GM23338 (cell line): ENCODE data around the gene FRMD4A. TPM values are rescaled to one million over a fixed set of nuclear protein-coding genes. Genes with fewer than 3 reads are reported as not detected.

Experiments used
- ATAC-seq: fragments of 200-7000 bp; cut with Tn5 transposase; 3 replicates; pipeline ENCODE4 v1.9.1; 2020
- DNase-seq: peaks from one replicate; pipeline ENCODE4 v3.0.0-alpha.2; 2015; ENCODE audit warnings: low spot score
- H2AFZ ChIP-seq: fragments of 200-600 bp; sonication (generic); 2 replicates; pipeline ENCODE4 v1.8.0; 2016; ENCODE audit warnings: antibody characterized with exemption, mild to moderate bottlenecking, moderate library complexity
- H3F3A ChIP-seq: fragments of 200-600 bp; sonication (generic); replicated peaks from 2 replicates; pipeline ENCODE4 v1.8.0; 2017; ENCODE audit warnings: antibody characterized with exemption, mixed run types, low read depth
- H3K27ac ChIP-seq: fragments of 200-600 bp; sonication (generic); 2 replicates; pipeline ENCODE4 v1.6.1; 2016; ENCODE audit warnings: low read depth
- H3K27me3 ChIP-seq: fragments of 200-600 bp; sonication (generic); 2 replicates; pipeline ENCODE4 v1.8.0; 2016; ENCODE audit warnings: mild to moderate bottlenecking, mixed run types, moderate library complexity; ENCODE audit not compliant: insufficient read depth
- H3K36me3 ChIP-seq: fragments of 200-600 bp; sonication (generic); 2 replicates; pipeline ENCODE4 v1.8.0; 2016; ENCODE audit warnings: mild to moderate bottlenecking; ENCODE audit not compliant: insufficient read depth
- H3K4me1 ChIP-seq: fragments of 200-600 bp; sonication (generic); 2 replicates; pipeline ENCODE4 v1.8.0; 2016; ENCODE audit warnings: mild to moderate bottlenecking, moderate library complexity; ENCODE audit not compliant: insufficient read depth
- H3K4me2 ChIP-seq: fragments of 200-600 bp; sonication (generic); 2 replicates; pipeline ENCODE4 v1.7.1; 2017; ENCODE audit warnings: mixed run types
- H3K4me3 ChIP-seq: fragments of 200-600 bp; sonication (generic); 2 replicates; pipeline ENCODE4 v1.6.1; 2016; ENCODE audit warnings: mixed run types
- H3K79me2 ChIP-seq: fragments of 200-600 bp; sonication (generic); replicated peaks from 2 replicates; pipeline ENCODE4 v1.8.0; 2017; ENCODE audit warnings: mild to moderate bottlenecking; ENCODE audit not compliant: insufficient read depth
- H3K9me2 ChIP-seq: fragments of 200-600 bp; sonication (generic); 2 replicates; pipeline ENCODE4 v1.8.0; 2017; ENCODE audit not compliant: insufficient read depth
- H4K20me1 ChIP-seq: fragments of 200-600 bp; sonication (generic); replicated peaks from 2 replicates; pipeline ENCODE4 v1.8.0; 2017; ENCODE audit warnings: mild to moderate bottlenecking; ENCODE audit not compliant: insufficient read depth
- H3K27ac Mint-ChIP-seq: 2 replicates; pipeline ENCODE4 v1.8.0; 2020; ENCODE audit warnings: inconsistent platforms, mild to moderate bottlenecking, moderate library complexity, mixed read lengths
- H3K27me3 Mint-ChIP-seq: 3 replicates; pipeline ENCODE4 v1.8.0; 2022; ENCODE audit warnings: low read depth, mild to moderate bottlenecking, moderate library complexity, mixed read lengths, inconsistent platforms; ENCODE audit not compliant: insufficient read depth, poor library complexity
- H3K36me3 Mint-ChIP-seq: 3 replicates; pipeline ENCODE4 v1.8.0; 2021; ENCODE audit warnings: low read depth, mild to moderate bottlenecking, inconsistent platforms, moderate library complexity, mixed read lengths
- H3K4me1 Mint-ChIP-seq: 3 replicates; pipeline ENCODE4 v1.8.0; 2020; ENCODE audit warnings: mild to moderate bottlenecking, inconsistent platforms, mixed read lengths
- H3K4me3 Mint-ChIP-seq: 3 replicates; pipeline ENCODE4 v1.8.0; 2021; ENCODE audit warnings: moderate library complexity, mild to moderate bottlenecking, inconsistent platforms, mixed read lengths
- H3K9me3 Mint-ChIP-seq: 3 replicates; pipeline ENCODE4 v1.8.0; 2020; ENCODE audit warnings: moderate library complexity, mild to moderate bottlenecking, inconsistent platforms, mixed read lengths
- CREB1 ChIP-seq: fragments of 250-450 bp; sonication (Bioruptor Pico); IDR thresholded peaks from 2 replicates; pipeline ENCODE4 v1.5.0; 2020; ENCODE audit warnings: low read depth, mild to moderate bottlenecking, moderate library complexity
- EZH2 ChIP-seq: fragments of 200-600 bp; sonication (generic); IDR thresholded peaks from one replicate; pipeline ENCODE4 v1.8.0; 2017; ENCODE audit warnings: antibody characterized with exemption, mild to moderate bottlenecking, low read depth; ENCODE audit not compliant: unreplicated experiment
- NANOG ChIP-seq: IDR thresholded peaks from 2 replicates; pipeline ENCODE4 v1.6.1; 2016; ENCODE audit warnings: antibody characterized with exemption, borderline replicate concordance
- STAT1 ChIP-seq: IDR thresholded peaks from one replicate; pipeline ENCODE4 v1.6.1; 2016; ENCODE audit warnings: antibody characterized with exemption; ENCODE audit not compliant: unreplicated experiment
- ZNF114 ChIP-seq: fragments of 250-450 bp; sonication (Bioruptor Pico); IDR thresholded peaks from 2 replicates; pipeline ENCODE4 v1.5.0; 2020; ENCODE audit warnings: mild to moderate bottlenecking, moderate library complexity
- polyA plus RNA-seq: library from polyadenylated mRNA; unstranded; fragments of >200 nt; fragmentation: Nextera tagmentation; extraction: Ambion mirVana; gene quantifications from 2 replicates; pipeline ENCODE4 v1.2.1, GENCODE V29; 2016
- total RNA-seq: library from RNA; depleted of rRNA; stranded (reverse); fragments of >200 nt; shearing (Covaris generic); gene quantifications from 2 replicates; pipeline ENCODE4 v1.2.3, GENCODE V29; 2014
- TF ChIP-seq, protein P1 (sequence below): fragments of 250-450 bp; sonication (Bioruptor Pico); IDR thresholded peaks from 2 replicates; pipeline ENCODE4 v1.5.0; 2020; ENCODE audit warnings: mild to moderate bottlenecking, moderate library complexity

Gene FRMD4A
- total and polyA plus RNA-seq, 2 experiments from 2014 or later: 14.0 to 20.1 TPM

GRCh38 chr10:13945390-13946208 lies 385.1 kb downstream of the FRMD4A start:
- Histone ChIP-seq H3K9me2 (no peaks in the 10 kb centered on the region), H3K4me1 (peaks cover 18% of the 10 kb centered on the region), H3K36me3 (no peaks in the 10 kb centered on the region), H3K27me3 (no peaks in the 10 kb centered on the region), H3F3A (no peaks in the 10 kb centered on the region), H4K20me1 (no peaks in the 10 kb centered on the region), H3K4me3 (no peak overlapping the region), H3K79me2 (no peaks in the 10 kb centered on the region), H3K27ac (no peak overlapping the region), H3K4me2 (no peak overlapping the region), H2AFZ (no peak overlapping the region)
- Mint-ChIP-seq H3K4me3 (no peak overlapping the region), H3K27me3 (peaks cover 5% of the 10 kb centered on the region), H3K9me3 (no peaks in the 10 kb centered on the region), H3K27ac (no peak overlapping the region), H3K4me1 (peaks cover 31% of the 10 kb centered on the region), H3K36me3 (no peaks in the 10 kb centered on the region)
- ATAC-seq (peak; percentile 69), DNase-seq (peak; percentile 48)
- TF ChIP-seq, protein P1, sequence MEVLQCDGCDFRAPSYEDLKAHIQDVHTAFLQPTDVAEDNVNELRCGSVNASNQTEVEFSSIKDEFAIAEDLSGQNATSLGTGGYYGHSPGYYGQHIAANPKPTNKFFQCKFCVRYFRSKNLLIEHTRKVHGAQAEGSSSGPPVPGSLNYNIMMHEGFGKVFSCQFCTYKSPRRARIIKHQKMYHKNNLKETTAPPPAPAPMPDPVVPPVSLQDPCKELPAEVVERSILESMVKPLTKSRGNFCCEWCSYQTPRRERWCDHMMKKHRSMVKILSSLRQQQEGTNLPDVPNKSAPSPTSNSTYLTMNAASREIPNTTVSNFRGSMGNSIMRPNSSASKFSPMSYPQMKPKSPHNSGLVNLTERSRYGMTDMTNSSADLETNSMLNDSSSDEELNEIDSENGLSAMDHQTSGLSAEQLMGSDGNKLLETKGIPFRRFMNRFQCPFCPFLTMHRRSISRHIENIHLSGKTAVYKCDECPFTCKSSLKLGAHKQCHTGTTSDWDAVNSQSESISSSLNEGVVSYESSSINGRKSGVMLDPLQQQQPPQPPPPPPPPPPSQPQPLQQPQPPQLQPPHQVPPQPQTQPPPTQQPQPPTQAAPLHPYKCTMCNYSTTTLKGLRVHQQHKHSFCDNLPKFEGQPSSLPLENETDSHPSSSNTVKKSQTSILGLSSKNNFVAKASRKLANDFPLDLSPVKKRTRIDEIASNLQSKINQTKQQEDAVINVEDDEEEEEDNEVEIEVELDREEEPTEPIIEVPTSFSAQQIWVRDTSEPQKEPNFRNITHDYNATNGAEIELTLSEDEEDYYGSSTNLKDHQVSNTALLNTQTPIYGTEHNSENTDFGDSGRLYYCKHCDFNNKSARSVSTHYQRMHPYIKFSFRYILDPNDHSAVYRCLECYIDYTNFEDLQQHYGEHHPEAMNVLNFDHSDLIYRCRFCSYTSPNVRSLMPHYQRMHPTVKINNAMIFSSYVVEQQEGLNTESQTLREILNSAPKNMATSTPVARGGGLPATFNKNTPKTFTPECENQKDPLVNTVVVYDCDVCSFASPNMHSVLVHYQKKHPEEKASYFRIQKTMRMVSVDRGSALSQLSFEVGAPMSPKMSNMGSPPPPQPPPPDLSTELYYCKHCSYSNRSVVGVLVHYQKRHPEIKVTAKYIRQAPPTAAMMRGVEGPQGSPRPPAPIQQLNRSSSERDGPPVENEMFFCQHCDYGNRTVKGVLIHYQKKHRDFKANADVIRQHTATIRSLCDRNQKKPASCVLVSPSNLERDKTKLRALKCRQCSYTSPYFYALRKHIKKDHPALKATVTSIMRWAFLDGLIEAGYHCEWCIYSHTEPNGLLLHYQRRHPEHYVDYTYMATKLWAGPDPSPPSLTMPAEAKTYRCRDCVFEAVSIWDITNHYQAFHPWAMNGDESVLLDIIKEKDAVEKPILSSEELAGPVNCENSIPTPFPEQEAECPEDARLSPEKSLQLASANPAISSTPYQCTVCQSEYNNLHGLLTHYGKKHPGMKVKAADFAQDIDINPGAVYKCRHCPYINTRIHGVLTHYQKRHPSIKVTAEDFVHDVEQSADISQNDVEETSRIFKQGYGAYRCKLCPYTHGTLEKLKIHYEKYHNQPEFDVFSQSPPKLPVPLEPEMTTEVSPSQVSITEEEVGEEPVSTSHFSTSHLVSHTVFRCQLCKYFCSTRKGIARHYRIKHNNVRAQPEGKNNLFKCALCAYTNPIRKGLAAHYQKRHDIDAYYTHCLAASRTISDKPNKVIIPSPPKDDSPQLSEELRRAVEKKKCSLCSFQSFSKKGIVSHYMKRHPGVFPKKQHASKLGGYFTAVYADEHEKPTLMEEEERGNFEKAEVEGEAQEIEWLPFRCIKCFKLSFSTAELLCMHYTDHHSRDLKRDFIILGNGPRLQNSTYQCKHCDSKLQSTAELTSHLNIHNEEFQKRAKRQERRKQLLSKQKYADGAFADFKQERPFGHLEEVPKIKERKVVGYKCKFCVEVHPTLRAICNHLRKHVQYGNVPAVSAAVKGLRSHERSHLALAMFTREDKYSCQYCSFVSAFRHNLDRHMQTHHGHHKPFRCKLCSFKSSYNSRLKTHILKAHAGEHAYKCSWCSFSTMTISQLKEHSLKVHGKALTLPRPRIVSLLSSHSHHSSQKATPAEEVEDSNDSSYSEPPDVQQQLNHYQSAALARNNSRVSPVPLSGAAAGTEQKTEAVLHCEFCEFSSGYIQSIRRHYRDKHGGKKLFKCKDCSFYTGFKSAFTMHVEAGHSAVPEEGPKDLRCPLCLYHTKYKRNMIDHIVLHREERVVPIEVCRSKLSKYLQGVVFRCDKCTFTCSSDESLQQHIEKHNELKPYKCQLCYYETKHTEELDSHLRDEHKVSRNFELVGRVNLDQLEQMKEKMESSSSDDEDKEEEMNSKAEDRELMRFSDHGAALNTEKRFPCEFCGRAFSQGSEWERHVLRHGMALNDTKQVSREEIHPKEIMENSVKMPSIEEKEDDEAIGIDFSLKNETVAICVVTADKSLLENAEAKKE (CRISPR knock-in tag): no peak
- no peak for TF ChIP-seq EZH2

GRCh38 chr10:13944823-13945222 lies 385.9 kb downstream of the FRMD4A start:
- no peaks in the 10 kb centered on the region for H3K36me3 Mint-ChIP-seq
- H3K27me3 Mint-ChIP-seq: peaks cover 5% of the 10 kb centered on the region
- ATAC-seq (no peak), DNase-seq (no peak)
- H3K4me1 Mint-ChIP-seq: peaks cover 31% of the 10 kb centered on the region
- Histone ChIP-seq H3K4me2 (no peak overlapping the region), H2AFZ (no peak overlapping the region), H4K20me1 (no peaks in the 10 kb centered on the region), H3F3A (no peaks in the 10 kb centered on the region), H3K36me3 (no peaks in the 10 kb centered on the region), H3K9me2 (no peaks in the 10 kb centered on the region), H3K4me1 (peaks cover 18% of the 10 kb centered on the region), H3K4me3 (no peak overlapping the region), H3K27ac (no peak overlapping the region), H3K27me3 (no peaks in the 10 kb centered on the region), H3K79me2 (no peaks in the 10 kb centered on the region)
- H3K27ac Mint-ChIP-seq: no peak overlapping the region
- H3K9me3 Mint-ChIP-seq: no peaks in the 10 kb centered on the region
- H3K4me3 Mint-ChIP-seq: no peak overlapping the region
- TF ChIP-seq ZNF114 (CRISPR knock-in tag) (no peak), STAT1 (no peak), NANOG (no peak), CREB1 (no peak)
- TF ChIP-seq, protein P1 (CRISPR knock-in tag): no peak
